ENCODE data around the gene TMED1. TPM values are rescaled to one million over a fixed set of nuclear protein-coding genes. Genes with fewer than 3 reads are reported as not detected.

Gene TMED1
- total RNA-seq, 1 donor from 2014 or later: 27.0 TPM

DNA sequence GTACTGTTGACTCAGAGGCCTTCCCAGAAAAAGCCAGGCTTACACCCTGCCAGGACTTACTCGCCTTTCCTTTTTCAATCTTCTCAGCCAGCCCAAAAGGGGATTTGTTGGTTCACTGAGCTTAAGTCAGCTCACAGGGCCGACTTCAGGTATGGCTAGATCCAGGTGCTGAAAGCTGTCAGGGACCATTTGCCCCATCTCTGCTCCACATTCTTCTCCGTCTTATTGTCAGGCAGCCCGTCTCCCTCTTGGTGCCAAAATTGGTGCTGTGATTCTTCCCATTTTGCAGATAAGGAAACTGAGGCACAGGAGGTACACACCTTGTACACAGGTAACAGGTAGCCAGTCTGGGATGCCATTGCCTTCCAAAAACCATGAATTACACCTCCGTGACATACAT lies 14.6 kb upstream of the TMED1 start:
- Mint-ChIP-seq H3K36me3 (no peaks in the 10 kb centered on the region), H3K4me1 (peaks cover 3% of the 10 kb centered on the region), H3K4me3 (no peak overlapping the region), H3K9me3 (peaks cover 5% of the 10 kb centered on the region), H3K27ac (no peak overlapping the region), H3K27me3 (ENCODE audit: insufficient read depth, low read depth) (peaks cover 7% of the 10 kb centered on the region)
- Histone ChIP-seq H3K4me3 (no peak overlapping the region), H3K9ac (no peak overlapping the region), H3K36me3 (no peaks in the 10 kb centered on the region), H3K79me2 (ENCODE audit: low read depth) (no peaks in the 10 kb centered on the region), H3K4me2 (no peak overlapping the region), H3K4me1 (no peaks in the 10 kb centered on the region), H3F3A (ENCODE audit: low read depth) (no peaks in the 10 kb centered on the region), H2AFZ (replicated peaks) (no peak overlapping the region), H4K20me1 (ENCODE audit: low read depth) (no peaks in the 10 kb centered on the region), H3K9me3 (ENCODE audit: low read depth) (no peaks in the 10 kb centered on the region), H3K27ac (no peak overlapping the region), H3K27me3 (no peaks in the 10 kb centered on the region)
- TF ChIP-seq, protein P1, sequence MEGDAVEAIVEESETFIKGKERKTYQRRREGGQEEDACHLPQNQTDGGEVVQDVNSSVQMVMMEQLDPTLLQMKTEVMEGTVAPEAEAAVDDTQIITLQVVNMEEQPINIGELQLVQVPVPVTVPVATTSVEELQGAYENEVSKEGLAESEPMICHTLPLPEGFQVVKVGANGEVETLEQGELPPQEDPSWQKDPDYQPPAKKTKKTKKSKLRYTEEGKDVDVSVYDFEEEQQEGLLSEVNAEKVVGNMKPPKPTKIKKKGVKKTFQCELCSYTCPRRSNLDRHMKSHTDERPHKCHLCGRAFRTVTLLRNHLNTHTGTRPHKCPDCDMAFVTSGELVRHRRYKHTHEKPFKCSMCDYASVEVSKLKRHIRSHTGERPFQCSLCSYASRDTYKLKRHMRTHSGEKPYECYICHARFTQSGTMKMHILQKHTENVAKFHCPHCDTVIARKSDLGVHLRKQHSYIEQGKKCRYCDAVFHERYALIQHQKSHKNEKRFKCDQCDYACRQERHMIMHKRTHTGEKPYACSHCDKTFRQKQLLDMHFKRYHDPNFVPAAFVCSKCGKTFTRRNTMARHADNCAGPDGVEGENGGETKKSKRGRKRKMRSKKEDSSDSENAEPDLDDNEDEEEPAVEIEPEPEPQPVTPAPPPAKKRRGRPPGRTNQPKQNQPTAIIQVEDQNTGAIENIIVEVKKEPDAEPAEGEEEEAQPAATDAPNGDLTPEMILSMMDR (IDR thresholded peaks at IDR 0.05): no peak
- TF ChIP-seq EZH2 (IDR thresholded peaks at IDR 0.05) (no peak), EZH2phosphoT487 (IDR thresholded peaks at IDR 0.05) (no peak)
- no peak for DNase-seq (ENCODE audit: low spot score)

DNA sequence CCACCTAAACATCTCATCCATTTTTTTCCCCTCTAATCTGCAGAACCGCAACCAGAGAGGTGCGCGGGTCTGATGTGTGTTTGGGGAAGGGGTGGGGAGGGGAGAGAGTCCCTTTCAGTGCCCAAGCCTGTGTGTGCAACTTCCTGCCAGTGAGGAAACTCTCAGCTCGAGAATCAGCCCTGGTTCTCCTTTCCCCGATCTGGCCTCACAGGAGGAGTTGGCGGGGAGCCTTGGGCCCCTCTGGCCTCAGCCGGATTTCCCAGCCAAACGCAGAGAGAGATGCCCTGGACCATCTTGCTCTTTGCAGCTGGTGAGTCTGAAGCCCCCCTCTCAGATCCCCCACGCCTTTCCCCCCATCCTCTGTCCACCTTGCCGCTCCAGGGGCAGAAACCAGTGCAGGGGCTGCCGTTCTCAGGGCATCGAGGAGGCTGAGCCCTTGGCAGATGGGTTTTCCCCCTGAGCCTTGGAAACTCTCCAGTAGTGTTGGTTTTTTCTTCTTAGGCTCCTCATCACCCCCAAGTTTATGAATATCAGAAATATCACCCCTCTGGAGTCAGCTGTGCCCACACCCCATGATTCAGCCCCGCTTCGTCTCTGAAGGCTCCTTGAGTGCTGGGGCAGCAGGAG lies 12.3 kb upstream of the TMED1 start, which contains the start of gene C19orf38:
Gene C19orf38, plus strand, starts transcription at position 186 of the 627 bp plus-strand sequence. Its CDS starts 94 bp downstream, at position 280.
- H3K4me3 Mint-ChIP-seq: no peak within 1 kb of the TSS
- Histone ChIP-seq H3K9ac (no peak within 1 kb of the TSS), H3K79me2 (ENCODE audit: low read depth) (no peaks in the 10 kb centered on the region), H3K4me2 (no peak within 1 kb of the TSS), H3K4me1 (no peaks in the 10 kb centered on the region), H3K27ac (no peak within 1 kb of the TSS), H3F3A (ENCODE audit: low read depth) (peaks cover 3% of the 10 kb centered on the region), H4K20me1 (ENCODE audit: low read depth) (no peaks in the 10 kb centered on the region), H3K9me3 (ENCODE audit: low read depth) (no peaks in the 10 kb centered on the region), H3K4me3 (no peak within 1 kb of the TSS), H3K36me3 (no peaks in the 10 kb centered on the region), H2AFZ (replicated peaks) (peak within 1 kb of the TSS; percentile 42), H3K27me3 (no peaks in the 10 kb centered on the region)
- no peak within 1 kb of the TSS for H3K27ac Mint-ChIP-seq
- no peaks in the 10 kb centered on the region for H3K36me3 Mint-ChIP-seq
- no peak for DNase-seq (ENCODE audit: low spot score)
- H3K9me3 Mint-ChIP-seq: peaks cover 5% of the 10 kb centered on the region
- H3K4me1 Mint-ChIP-seq: peaks cover 3% of the 10 kb centered on the region
- H3K27me3 Mint-ChIP-seq (ENCODE audit: insufficient read depth, low read depth): peaks cover 7% of the 10 kb centered on the region
- TF ChIP-seq EZH2 (IDR thresholded peaks at IDR 0.05) (no peak), EZH2phosphoT487 (IDR thresholded peaks at IDR 0.05) (no peak)
- TF ChIP-seq, protein P1 (IDR thresholded peaks at IDR 0.05): no peak

DNA sequence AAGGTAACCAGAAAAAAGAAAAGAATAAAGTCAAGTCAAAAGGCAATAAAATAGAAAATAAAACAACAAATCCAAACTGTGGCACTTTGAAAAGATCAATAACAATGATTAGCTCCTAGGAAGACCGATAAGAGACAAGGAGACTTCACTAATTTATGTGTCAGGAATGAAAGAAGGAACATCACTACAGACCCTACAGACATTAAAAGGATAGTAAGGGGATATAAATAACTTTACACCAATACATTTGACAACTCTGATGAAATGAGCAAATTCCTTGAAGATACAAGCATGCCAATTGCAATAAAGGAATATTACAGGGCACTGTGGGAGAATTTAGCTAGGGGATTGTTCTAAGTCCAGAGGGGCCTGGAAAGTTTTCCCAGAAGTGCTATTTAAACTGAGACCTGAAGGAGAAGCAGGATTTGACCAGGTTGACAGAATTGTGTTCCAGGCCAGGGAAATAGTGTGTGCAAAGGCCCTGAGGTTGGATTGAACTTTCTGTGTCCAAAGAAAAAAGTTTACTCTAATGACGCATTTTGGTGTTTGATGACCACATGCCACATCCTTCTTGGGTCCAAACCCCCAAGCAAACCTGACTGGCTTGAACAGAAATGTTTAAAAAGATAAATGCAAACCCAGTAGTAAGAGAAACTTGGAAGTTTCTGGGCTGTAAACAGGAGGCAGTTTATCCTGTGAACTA lies 10.6 kb upstream of the TMED1 start:
- no peak for DNase-seq (ENCODE audit: low spot score)

More for the DNA sequence above, 10.6 kb upstream of the TMED1 start:
- Mint-ChIP-seq H3K27me3 (ENCODE audit: insufficient read depth, low read depth) (peaks cover 5% of the 10 kb centered on the region), H3K36me3 (no peaks in the 10 kb centered on the region), H3K4me3 (no peak overlapping the region), H3K9me3 (peaks cover 5% of the 10 kb centered on the region), H3K27ac (no peak overlapping the region), H3K4me1 (peaks cover 3% of the 10 kb centered on the region)
- no peak overlapping the region for H3K27ac ChIP-seq
- H3K9ac ChIP-seq: no peak overlapping the region
- no peaks in the 10 kb centered on the region for H3K36me3 ChIP-seq
- H3K27me3 ChIP-seq: no peaks in the 10 kb centered on the region
- TF ChIP-seq, protein P1 (IDR thresholded peaks at IDR 0.05): no peak
- TF ChIP-seq EZH2 (IDR thresholded peaks at IDR 0.05): no peak
- no peak for TF ChIP-seq EZH2phosphoT487 (IDR thresholded peaks at IDR 0.05)
- peaks cover 3% of the 10 kb centered on the region for H3F3A ChIP-seq (ENCODE audit: low read depth)
- H4K20me1 ChIP-seq (ENCODE audit: low read depth): no peaks in the 10 kb centered on the region
- no peak overlapping the region for H3K4me3 ChIP-seq
- no peaks in the 10 kb centered on the region for H3K4me1 ChIP-seq
- H3K79me2 ChIP-seq (ENCODE audit: low read depth): no peaks in the 10 kb centered on the region
- no peak overlapping the region for H3K4me2 ChIP-seq
- H3K9me3 ChIP-seq (ENCODE audit: low read depth): no peaks in the 10 kb centered on the region
- H2AFZ ChIP-seq (replicated peaks): no peak overlapping the region
